HG03280 (cell line): ENCODE results near the gene QKI.
"Not testable (repeated sequence)": the region's sequence is repeated elsewhere in the genome, so short reads cannot be mapped to it uniquely, and the experiment has no call there.

Experiments used
- ATAC-seq: cut with Tn5 transposase; IDR thresholded peaks from one replicate; pipeline ENCODE4 v1.9.1; 2021; ENCODE audit warnings: mild to moderate bottlenecking, moderate library complexity; ENCODE audit not compliant: unreplicated experiment

QKI gene

DNA sequence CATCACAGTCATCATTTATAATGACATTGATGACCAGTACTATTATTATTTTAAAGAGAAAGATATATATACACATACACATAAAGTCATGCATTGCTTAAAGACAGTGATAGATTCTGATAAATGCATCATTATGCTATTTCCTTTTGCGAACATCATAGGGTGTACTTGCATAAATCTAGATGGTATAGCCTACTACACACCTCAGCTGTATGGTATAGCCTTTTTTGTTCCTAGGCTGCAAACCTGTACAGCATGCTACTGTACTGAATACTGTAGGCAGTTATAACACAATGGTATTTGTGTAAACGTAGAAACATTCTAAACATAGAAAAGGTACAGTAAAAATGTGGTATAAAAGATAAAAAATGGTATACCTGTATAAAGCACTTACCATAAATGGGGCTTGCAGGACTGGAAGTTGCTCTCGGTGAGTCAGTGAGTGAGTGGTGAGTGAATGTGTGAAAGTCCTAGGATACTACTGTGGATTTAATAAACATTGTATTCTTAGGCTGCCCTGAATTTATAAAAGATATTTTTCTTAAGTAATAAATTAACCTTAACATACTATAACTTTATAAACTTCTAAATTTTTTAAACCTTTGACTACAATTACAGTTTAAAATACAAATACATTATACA, 23.9 kb downstream of the QKI start:
- ATAC-seq, result no peak

GRCh38 chr6:163438940-163439335, 24.4 kb downstream of the QKI start:
- no peak for ATAC-seq

GRCh38 chr6:163439390-163439789, 24.9 kb downstream of the QKI start:
- ATAC-seq, result not testable (repeated sequence)

- no peak for ATAC-seq
Measured at GRCh38 chr6:163439997-163440396, 25.5 kb downstream of the QKI start.

DNA sequence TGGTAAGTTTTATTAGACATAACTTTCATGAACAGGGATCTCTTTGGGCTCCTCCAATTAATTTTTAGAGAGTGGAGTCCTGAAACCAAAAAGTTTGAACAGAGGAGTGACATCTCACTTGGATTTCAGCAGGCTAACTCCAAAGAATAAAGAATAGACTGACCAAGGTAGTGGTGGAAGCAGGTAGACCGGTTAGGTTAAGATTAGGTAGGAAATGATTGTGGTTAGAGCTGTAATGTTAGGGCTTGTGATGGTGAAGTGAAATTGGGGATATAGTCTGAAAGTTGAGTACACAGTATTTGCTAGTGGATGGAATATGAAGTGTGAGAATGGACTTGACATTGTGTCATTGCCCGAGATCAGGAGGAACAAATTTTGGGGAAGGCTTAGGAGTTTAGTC, 27.8 kb downstream of the QKI start:
- no peak for ATAC-seq

GRCh38 chr6:163444077-163444476, 29.6 kb downstream of the QKI start:
- no peak for ATAC-seq

GRCh38 chr6:163446549-163446948, 32.0 kb downstream of the QKI start:
- ATAC-seq, result no peak

- no peak for ATAC-seq
Measured at GRCh38 chr6:163449076-163449475, 34.6 kb downstream of the QKI start.

DNA sequence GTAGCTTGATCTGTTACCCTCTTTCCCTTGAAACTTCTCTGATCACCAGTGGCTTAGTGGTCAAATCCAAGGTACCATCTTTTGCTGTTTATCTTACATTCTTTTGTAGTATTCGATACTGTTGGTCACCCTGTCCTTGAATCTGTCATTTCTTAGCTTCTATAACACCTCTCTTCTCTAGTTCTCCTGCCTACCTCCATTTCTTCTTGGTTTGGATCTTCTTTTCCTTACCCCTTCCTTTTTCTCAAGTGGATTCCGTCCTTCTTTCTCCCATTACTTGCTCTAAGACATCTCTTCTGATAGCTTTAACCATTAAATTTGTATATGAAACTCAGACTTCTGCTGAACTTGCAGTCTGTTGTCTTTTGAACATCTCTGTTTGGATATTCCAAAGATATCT, 39.9 kb downstream of the QKI start:
- no peak for ATAC-seq

GRCh38 chr6:163455552-163455951, 41.0 kb downstream of the QKI start:
- ATAC-seq, result no peak

DNA sequence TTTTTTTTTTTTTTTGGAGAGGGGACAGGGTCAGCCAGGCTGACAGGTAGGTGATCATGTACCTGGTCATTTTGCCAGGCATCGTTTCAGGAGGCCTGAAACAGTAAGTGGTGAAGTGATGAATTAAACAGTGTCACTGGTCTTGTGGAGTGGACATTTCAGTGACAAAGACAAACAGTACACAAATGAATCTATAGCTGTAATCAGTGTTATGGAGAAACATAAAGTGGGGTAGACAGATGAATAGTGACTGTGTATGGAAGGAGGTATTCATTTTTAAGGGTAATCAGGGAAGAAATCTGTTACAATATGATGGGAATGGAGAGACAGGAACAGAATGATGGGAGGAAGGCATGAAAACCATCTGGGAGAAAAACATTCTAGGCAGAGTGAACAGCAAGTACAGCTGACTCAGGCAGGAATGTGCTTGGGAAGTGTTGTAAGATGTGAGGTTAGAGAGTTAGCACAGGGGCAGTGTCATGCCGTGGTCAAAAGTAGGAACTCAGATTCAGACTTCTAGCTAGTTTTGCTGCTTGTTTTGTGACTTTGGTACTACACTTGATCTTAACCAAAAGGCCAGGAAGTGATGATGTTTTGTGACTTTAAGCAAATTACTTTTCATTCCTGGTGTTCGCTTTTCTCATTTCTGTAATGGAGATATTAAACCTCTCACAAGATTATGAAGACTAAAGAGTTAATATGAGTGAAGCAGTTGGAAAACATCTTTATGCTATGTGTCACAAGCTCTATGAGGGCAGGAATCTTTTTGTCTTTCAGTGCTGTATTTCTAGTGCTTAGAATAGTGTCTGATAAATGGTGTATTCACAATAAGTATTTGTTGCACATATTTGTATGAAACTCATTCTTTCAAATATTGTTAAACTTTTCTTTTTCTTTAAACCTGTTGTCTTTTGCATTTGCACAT, 43.4 kb downstream of the QKI start:
- ATAC-seq, result no peak

GRCh38 chr6:163459007-163459406, 44.5 kb downstream of the QKI start:
- ATAC-seq, result no peak

GRCh38 chr6:163459536-163459935, 45.0 kb downstream of the QKI start:
- ATAC-seq, result no peak

GRCh38 chr6:163460307-163460782, 45.8 kb downstream of the QKI start:
- peak; percentile 89 for ATAC-seq

DNA sequence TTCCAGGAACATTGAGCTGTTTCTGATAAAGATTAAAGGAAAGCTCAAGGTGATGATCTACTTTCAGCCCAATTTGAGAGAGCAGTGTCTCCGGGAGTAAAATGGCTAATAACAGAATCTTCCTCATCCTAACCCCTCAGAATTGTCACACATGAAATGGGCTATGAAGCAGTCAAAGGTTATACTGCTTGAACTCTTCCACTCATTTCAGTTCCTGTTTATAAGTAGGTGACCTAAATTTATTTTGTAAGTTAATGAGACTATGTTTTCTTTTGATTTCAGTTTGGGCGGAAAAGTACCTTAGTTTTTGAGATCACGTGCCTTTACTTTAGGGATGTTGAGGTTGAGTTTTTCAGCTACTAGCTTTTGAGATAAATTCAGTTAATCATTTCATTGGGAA, 47.2 kb downstream of the QKI start:
- no peak for ATAC-seq

DNA sequence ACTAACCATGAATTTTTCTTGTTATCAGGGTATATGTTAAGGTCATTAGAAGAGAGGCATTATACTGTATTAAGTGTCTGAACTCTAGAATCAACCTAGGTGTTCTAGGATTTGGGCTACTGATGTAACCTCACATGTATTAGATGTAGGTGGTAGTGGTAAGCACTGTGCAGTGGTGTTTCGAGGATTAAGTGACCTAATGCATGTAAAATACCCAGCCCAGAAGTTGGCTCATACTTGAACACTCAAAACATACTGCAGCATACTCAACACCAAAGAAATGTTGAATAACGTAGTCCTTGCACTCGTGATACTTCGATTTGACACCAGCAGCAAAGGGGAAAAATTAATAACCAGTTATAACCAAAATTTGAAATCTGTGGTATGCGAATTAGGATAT, 48.7 kb downstream of the QKI start:
- ATAC-seq, result no peak

- ATAC-seq, result no peak
Measured at GRCh38 chr6:163463795-163464194, 49.3 kb downstream of the QKI start.

GRCh38 chr6:163466839-163467390, 52.4 kb downstream of the QKI start:
- no peak for ATAC-seq

GRCh38 chr6:163468738-163469137, 54.2 kb downstream of the QKI start:
- no peak for ATAC-seq

DNA sequence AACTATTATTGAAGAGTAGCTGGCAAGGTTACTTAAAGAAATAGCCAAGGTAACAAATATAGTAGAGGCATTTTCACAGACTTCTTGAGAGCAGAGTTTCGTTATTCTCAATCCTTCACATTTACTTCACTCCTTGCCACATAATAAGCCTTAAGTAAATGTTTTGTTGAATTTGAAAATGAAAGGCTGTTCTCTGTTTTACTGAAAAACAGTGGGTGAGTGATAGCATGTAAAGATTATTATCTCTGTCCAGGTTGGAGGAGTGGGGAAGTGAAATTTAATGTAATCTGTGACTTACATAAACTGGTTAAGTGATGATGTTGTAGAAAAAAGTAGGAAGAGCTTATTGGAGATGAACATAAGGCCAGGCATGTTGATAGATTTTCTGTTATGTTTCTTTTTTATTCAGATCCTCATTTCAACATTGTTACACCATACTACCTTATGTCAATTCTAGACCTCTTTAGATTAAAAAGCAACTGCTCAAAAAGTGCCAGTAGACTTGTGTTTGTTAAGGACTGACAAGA, 55.0 kb downstream of the QKI start:
- no peak for ATAC-seq

GRCh38 chr6:163470611-163471010, 56.1 kb downstream of the QKI start:
- ATAC-seq, result no peak

DNA sequence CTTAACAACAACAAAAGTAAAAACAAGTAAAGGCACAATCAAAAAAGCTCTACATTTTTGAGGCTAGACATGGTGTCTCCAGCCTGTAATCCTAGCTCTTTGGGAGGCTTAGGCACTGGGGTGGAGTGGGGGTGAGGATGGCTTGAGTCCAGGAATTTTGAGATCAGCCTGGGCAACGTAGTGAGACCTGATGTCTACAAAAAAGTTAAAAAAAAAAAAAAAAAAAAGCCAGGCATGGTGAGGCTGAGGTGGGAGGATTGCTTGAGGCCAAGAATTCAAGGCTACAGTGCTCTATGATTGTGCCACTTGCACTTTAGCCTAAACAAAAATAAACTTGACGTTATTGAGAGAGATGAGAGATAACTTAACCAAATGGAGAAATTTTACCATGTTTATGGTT, 60.1 kb downstream of the QKI start:
- no peak for ATAC-seq
